GM12891 (cell line): ENCODE measurements around the gene SPP1.

Experiments used
- DNase-seq: peaks from one replicate; pipeline ENCODE4 v3.0.0; 2011; ENCODE audit warnings: low spot score; ENCODE audit not compliant: insufficient read length
- FAIRE-seq: peaks from 2 replicates; lab custom pipeline; 2011; peaks lifted over from hg19 to GRCh38; lab: Jason Lieb, UNC
- PAX5 ChIP-seq: IDR thresholded peaks from 2 replicates; pipeline ENCODE4 v1.6.1; 2011; ENCODE audit warnings: low read length, moderate library complexity, mild to moderate bottlenecking; ENCODE audit not compliant: insufficient read depth, severe bottlenecking
- POLR2A ChIP-seq: IDR thresholded peaks from 2 replicates; pipeline ENCODE4 v1.6.1; 2011; ENCODE audit warnings: low read depth, low read length, control low read depth
- POLR2AphosphoS5 ChIP-seq: IDR thresholded peaks from 2 replicates; pipeline ENCODE4 v1.6.1; 2011; ENCODE audit warnings: low read depth, low read length, control low read depth
- POU2F2 ChIP-seq: IDR thresholded peaks from 2 replicates; pipeline ENCODE4 v1.6.1; 2011; ENCODE audit warnings: low read depth, mild to moderate bottlenecking, control low read depth, low read length, moderate library complexity
- SPI1 ChIP-seq: IDR thresholded peaks from 2 replicates; pipeline ENCODE4 v1.6.1; 2011; ENCODE audit warnings: low read depth, low read length, control low read depth
- TAF1 ChIP-seq: IDR thresholded peaks from 2 replicates; pipeline ENCODE4 v1.6.1; 2011; ENCODE audit warnings: low read depth, low read length, control low read depth

The SPP1 gene

DNA sequence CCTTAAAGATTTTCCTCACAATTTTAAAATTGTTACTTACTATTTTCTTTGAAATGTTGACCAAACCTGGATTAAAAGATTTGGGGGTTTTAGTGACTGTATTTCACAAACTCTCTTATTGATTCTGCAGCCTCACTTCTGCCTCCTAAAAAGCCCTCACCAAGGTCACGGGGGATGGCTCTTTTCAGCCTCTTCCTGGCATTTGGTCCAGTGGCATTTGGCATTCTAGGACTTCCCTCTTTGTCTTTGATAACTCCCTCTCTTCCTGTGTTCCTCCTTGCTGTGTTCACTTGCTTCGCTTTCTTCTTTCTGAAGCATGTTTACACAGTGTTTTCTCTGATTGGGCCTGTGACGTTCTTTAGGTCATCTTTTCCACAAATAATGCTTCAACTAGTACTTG is 53.4 kb downstream of the SPP1 start:
- DNase-seq, result no peak
- no peak for FAIRE-seq

DNA sequence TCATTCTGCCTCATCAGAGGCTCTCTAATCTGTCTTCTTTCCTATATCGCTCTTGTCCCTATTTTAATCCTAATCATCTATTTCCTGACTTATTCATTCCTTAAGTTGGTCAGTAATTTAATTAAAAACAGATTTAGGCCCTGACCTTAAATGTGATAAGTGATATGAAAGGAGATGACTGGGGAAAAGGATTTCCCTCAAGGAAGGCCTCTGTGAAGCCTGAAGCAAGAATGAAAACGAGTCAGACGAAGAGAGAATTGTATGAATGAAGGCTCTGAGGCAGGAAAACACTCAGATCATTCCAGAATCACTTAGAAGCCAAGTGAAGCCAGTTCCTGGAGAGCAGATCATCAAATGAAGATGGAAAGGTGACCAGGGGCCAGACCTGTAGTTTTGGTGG is 54.0 kb downstream of the SPP1 start:
- FAIRE-seq, result no peak
- no peak for DNase-seq
- TF ChIP-seq POLR2AphosphoS5, result no peak
- TF ChIP-seq POLR2A, result no peak
- no peak for TF ChIP-seq POU2F2

More for the DNA sequence above, 53.4 kb downstream of the SPP1 start:
- TF ChIP-seq PAX5, result no peak
- TF ChIP-seq TAF1, result no peak
- no peak for TF ChIP-seq SPI1
- no peak for TF ChIP-seq POLR2A
- TF ChIP-seq POU2F2, result no peak
- no peak for TF ChIP-seq POLR2AphosphoS5

DNA sequence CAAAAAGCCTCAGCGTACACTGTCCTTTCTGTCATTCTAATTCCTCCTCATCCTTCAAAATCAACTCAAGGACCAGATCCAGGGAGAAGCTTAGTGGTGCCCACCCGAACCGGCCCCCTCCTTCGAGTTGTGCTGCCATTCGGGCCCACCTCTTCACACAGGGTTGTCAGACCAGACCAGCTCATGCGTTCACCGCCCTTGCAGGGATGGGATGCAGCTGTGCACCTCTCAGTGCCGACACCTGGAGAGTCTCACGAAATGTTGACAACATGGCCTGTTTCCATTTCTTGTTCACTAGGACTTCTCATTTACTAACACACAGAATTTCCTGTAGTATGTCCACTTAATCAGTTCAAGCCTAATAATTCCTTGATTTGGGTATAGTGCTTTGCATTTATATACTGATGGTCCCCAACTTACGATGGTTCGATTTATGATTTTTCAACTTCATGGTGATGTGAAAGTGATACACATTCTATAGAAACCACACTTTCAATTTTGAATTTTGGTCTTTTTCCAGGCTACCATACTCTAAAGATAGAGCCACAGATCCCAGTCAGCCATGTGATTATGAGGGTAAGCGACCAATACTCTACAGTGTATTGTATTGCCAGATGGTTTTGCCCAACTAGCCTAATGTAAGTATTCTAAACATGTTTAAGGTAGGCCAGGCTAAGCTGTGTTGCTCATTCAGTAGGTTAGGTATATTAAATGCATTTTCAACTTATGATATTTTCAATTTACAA is 55.2 kb downstream of the SPP1 start:
- DNase-seq (no peak), FAIRE-seq (no peak)
- TF ChIP-seq PAX5 (no peak), POLR2AphosphoS5 (no peak), TAF1 (no peak), POLR2A (no peak), POU2F2 (no peak), SPI1 (no peak)
